HepG2 (cell line): Measurements from ENCODE around the gene CKAP2L. TPM values are rescaled to one million over a fixed set of nuclear protein-coding genes. Genes with fewer than 3 reads are reported as not detected.

Experiments used
- ATAC-seq: fragments of 200-7000 bp; cut with Tn5 transposase; 3 replicates; pipeline ENCODE4 v1.9.1; 2020; ENCODE audit warnings: mild to moderate bottlenecking, moderate library complexity
- BruUV-seq: library from RNA; stranded (reverse); fragments of 400-500 nt; replicated peaks from 2 replicates; lab custom pipeline; 2021; lab: Mats Ljungman, UMichigan
- CTCF ChIA-PET: fragments of 300-600 bp; formaldehyde crosslinking; extraction: SDS; loops from one replicate; lab custom pipeline; 2021; ENCODE audit warnings: low total read pairs, inconsistent platforms, low intra/inter-chr PET ratio; lab: Yijun Ruan, JAX
- POLR2A ChIA-PET: fragments of 350-600 bp; sonication (Branson Sonifier 250); formaldehyde crosslinking; loops from one replicate; lab custom pipeline; 2020; ENCODE audit warnings: antibody characterized with exemption, inconsistent platforms; lab: Yijun Ruan, JAX
- DNase-seq: peaks from one replicate; pipeline ENCODE4 v3.0.0-alpha.2; 2015; ENCODE audit warnings: low spot score
- FAIRE-seq: peaks from 3 replicates; lab custom pipeline; 2011; peaks lifted over from hg19 to GRCh38; lab: Jason Lieb, UNC
- H2AFZ ChIP-seq: one replicate; pipeline ENCODE4 v1.6.1; 2011; ENCODE audit warnings: low read length, inconsistent platforms
- H3K27ac ChIP-seq: fragments of 300-600 bp; 3 replicates; pipeline ENCODE4 v1.8.0; 2011; ENCODE audit warnings: mixed run types, mild to moderate bottlenecking, mixed read lengths, low read length, inconsistent platforms; ENCODE audit not compliant: insufficient read depth; ENCODE audit errors: extremely low read length
- H3K27me3 ChIP-seq, 2 experiments: fragments of 200-600 bp in 1 of 2; 2 replicates in 1 of 2; 3 replicates in 1 of 2; pipeline versions ENCODE4 v1.6.0 to v1.8.0; 2011; ENCODE audit warnings: low read length in 2 of 2, mild to moderate bottlenecking in 2 of 2, moderate library complexity in 2 of 2, inconsistent platforms in 1 of 2; ENCODE audit not compliant: insufficient read depth in 2 of 2, control insufficient read depth in 1 of 2
- H3K36me3 ChIP-seq, 2 experiments: fragments of 200-600 bp in 1 of 2; replicated peaks in 1 of 2; 2 replicates in 1 of 2; 3 replicates in 1 of 2; pipeline versions ENCODE4 v1.5.1 to v1.8.0; 2011; ENCODE audit warnings: low read length in 2 of 2, inconsistent platforms in 1 of 2; ENCODE audit not compliant: insufficient read depth in 2 of 2, control insufficient read depth in 1 of 2
- H3K4me1 ChIP-seq: 2 replicates; pipeline ENCODE4 v1.5.1; 2012; ENCODE audit warnings: low read length, inconsistent platforms; ENCODE audit not compliant: insufficient read depth
- H3K4me2 ChIP-seq: 2 replicates; pipeline ENCODE4 v1.6.0; 2011; ENCODE audit warnings: low read depth, low read length, inconsistent platforms
- H3K4me3 ChIP-seq, 3 experiments: fragments of 200-600 bp in 1 of 3; sonication (generic), shearing (Covaris generic) in 1 of 3; replicated peaks in 1 of 3; 2 replicates each; pipeline ENCODE4 v1.5.1; 2011 to 2016; ENCODE audit warnings: low read length in 3 of 3, inconsistent platforms in 2 of 3, low read depth in 2 of 3, mild to moderate bottlenecking in 2 of 3, control low read depth in 1 of 3, mixed read lengths in 1 of 3; ENCODE audit not compliant: insufficient read depth in 1 of 3
- H3K79me2 ChIP-seq: one replicate; pipeline ENCODE4 v1.6.1; 2011; ENCODE audit warnings: low read length, inconsistent platforms; ENCODE audit not compliant: insufficient read depth
- H3K9ac ChIP-seq: 2 replicates; pipeline ENCODE4 v1.6.0; 2011; ENCODE audit warnings: mild to moderate bottlenecking, low read depth, low read length, inconsistent platforms; ENCODE audit not compliant: insufficient read depth
- H3K9me3 ChIP-seq: 2 replicates; pipeline ENCODE4 v1.5.1; 2012; ENCODE audit warnings: mild to moderate bottlenecking, low read length
- H4K20me1 ChIP-seq: 2 replicates; pipeline ENCODE4 v1.6.0; 2011; ENCODE audit warnings: inconsistent platforms, mild to moderate bottlenecking, low read length, moderate library complexity; ENCODE audit not compliant: insufficient read depth
- FIP1L1 ChIP-seq: fragments of 200-400 bp; formaldehyde crosslinking; IDR thresholded peaks from 2 replicates; pipeline ENCODE4 v1.6.1; 2018; ENCODE audit warnings: low read depth, mild to moderate bottlenecking, low read length, moderate library complexity, borderline replicate concordance; ENCODE audit not compliant: insufficient read depth
- FOXJ3 ChIP-seq: sonication (generic); formaldehyde crosslinking; IDR thresholded peaks from 2 replicates; pipeline ENCODE4 v1.4.0; 2020; ENCODE audit warnings: missing genetic modification reagents, mild to moderate bottlenecking, borderline replicate concordance
- HNRNPUL1 ChIP-seq: fragments of 200-400 bp; formaldehyde crosslinking; IDR thresholded peaks from 2 replicates; pipeline ENCODE4 v1.6.1; 2017; ENCODE audit warnings: low read depth, mild to moderate bottlenecking, low read length, moderate library complexity
- NRL ChIP-seq: sonication (generic); formaldehyde crosslinking; IDR thresholded peaks from 2 replicates; pipeline ENCODE4 v1.5.0; 2020; ENCODE audit warnings: missing genetic modification reagents, mild to moderate bottlenecking, moderate library complexity, borderline replicate concordance
- PPARG ChIP-seq: conservative IDR thresholded peaks from 2 replicates; pipeline ENCODE4 v1.6.1; 2016; ENCODE audit warnings: missing biosample characterization, missing genetic modification reagents
- ZNF138 ChIP-seq: sonication (generic); formaldehyde crosslinking; IDR thresholded peaks from 2 replicates; pipeline ENCODE4 v1.5.0; 2020; ENCODE audit warnings: mild to moderate bottlenecking, low read depth, missing genetic modification reagents
- ZNF550 ChIP-seq: sonication (generic); formaldehyde crosslinking; IDR thresholded peaks from 2 replicates; pipeline ENCODE4 v1.4.0; 2020; ENCODE audit warnings: mild to moderate bottlenecking, missing genetic modification reagents, borderline replicate concordance
- ZNF556 ChIP-seq: sonication (generic); formaldehyde crosslinking; IDR thresholded peaks from 2 replicates; pipeline ENCODE4 v1.4.0; 2020; ENCODE audit warnings: mild to moderate bottlenecking, missing genetic modification reagents, borderline replicate concordance
- ZNF788 ChIP-seq: sonication (generic); formaldehyde crosslinking; IDR thresholded peaks from 2 replicates; pipeline ENCODE4 v1.5.0; 2020; ENCODE audit warnings: mild to moderate bottlenecking, missing genetic modification reagents, borderline replicate concordance
- WGBS: methylation state at CpG from one replicate; pipeline ENCODE4 v1.1.6; 2017; ENCODE audit warnings: low lambda C conversion rate; 5-methylcytosine and 5-hydroxymethylcytosine counted together
- in situ Hi-C: cut with HindIII; loops from 2 replicates; pipeline ENCODE4 v1.10.0; 2017; ENCODE audit warnings: low pct_unique_long_range_greater_than_20kb; ENCODE audit not compliant: extremely low pct_ligation_motif_present
- intact Hi-C: fragments of 100-400 bp; cut with micrococcal nuclease; formaldehyde crosslinking; loops from one replicate; pipeline ENCODE4 v1.10.0; 2022; ENCODE audit not compliant: unreplicated experiment
- polyA plus RNA-seq, 8 experiments: library from polyadenylated mRNA; depleted of rRNA in 3 of 8; stranded (reverse) in 7 of 8; unstranded in 1 of 8; fragments of >200 nt; fragmentation: Illumina TruSeq in 4 of 8; extraction: Trizol in 4 of 8; gene quantifications; 2 replicates each; pipeline versions ENCODE4 v1.2.1 to v1.2.3, GENCODE V29; 2011 to 2016; ENCODE audit warnings: low read depth in 4 of 8, missing spikeins in 1 of 8, mixed read lengths in 1 of 8; ENCODE audit not compliant: insufficient read depth in 1 of 8
- total RNA-seq, 5 experiments: library from RNA; depleted of rRNA; stranded (reverse); fragments of >200 nt; fragmentation: Illumina TruSeq; extraction: Trizol; gene quantifications; 2 replicates each; pipeline ENCODE4 v1.2.3, GENCODE V29; 2016; ENCODE audit warnings: low read depth in 1 of 5
- TF ChIP-seq, protein P1 (sequence below): IDR thresholded peaks from 2 replicates; pipeline ENCODE4 v1.6.1; 2012; ENCODE audit warnings: low read depth, low read length, improper control_type of control experiment

CKAP2L gene
- total and polyA plus RNA-seq, 2 of the 13 experiments (the other 11 are each of a cell fraction or from before 2014, with no cell fraction given), result 7.1 to 9.5 TPM

- TF ChIP-seq, protein P1, sequence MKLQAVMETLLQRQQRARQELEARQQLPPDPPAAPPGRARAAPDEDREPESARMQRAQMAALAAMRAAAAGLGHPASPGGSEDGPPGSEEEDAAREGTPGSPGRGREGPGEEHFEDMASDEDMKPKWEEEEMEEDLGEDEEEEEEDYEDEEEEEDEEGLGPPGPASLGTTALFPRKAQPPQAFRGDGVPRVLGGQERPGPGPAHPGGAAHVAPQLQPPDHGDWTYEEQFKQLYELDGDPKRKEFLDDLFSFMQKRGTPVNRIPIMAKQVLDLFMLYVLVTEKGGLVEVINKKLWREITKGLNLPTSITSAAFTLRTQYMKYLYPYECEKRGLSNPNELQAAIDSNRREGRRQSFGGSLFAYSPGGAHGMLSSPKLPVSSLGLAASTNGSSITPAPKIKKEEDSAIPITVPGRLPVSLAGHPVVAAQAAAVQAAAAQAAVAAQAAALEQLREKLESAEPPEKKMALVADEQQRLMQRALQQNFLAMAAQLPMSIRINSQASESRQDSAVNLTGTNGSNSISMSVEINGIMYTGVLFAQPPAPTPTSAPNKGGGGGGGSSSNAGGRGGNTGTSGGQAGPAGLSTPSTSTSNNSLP, result no peak
- TF ChIP-seq PPARG (CRISPR knock-in tag), result no peak
- no peak for TF ChIP-seq ZNF556 (CRISPR knock-in tag)
- TF ChIP-seq FIP1L1, result no peak
- TF ChIP-seq ZNF550 (CRISPR knock-in tag), result no peak
Measured at GRCh38 chr2:112756207-112756606, 8.2 kb downstream of the CKAP2L start (continued).

GRCh38 chr2:112755444-112755843, 9.0 kb downstream of the CKAP2L start:
- CTCF ChIA-PET, result no interaction called here
- in situ Hi-C loops (no loop called here), intact Hi-C loops (no loop called here)
- H3K4me1 ChIP-seq, result peaks cover 32% of the 10 kb centered on the region
- no peak overlapping the region for H3K27ac ChIP-seq
- BruUV-seq, result no TSS peak
- no peak for FAIRE-seq
- peaks cover 2% of the 10 kb centered on the region for H3K79me2 ChIP-seq
- H3K9ac ChIP-seq, result no peak overlapping the region
- no peak for ATAC-seq
- H3K36me3 ChIP-seq, result peaks cover 10 to 65% of the 10 kb centered on the region in 2 experiments
- H2AFZ ChIP-seq, result no peak overlapping the region
- H3K4me3 ChIP-seq, result no peak overlapping the region
- WGBS, result 97% methylated on average over 4 of the region's 4 CpGs
- TF ChIP-seq ZNF138 (CRISPR knock-in tag) (no peak), FOXJ3 (no peak), ZNF788 (CRISPR knock-in tag) (no peak), HNRNPUL1 (no peak), NRL (CRISPR knock-in tag) (no peak)
- TF ChIP-seq, all 625 proteins: peak for 0
- POLR2A ChIA-PET, result no interaction called here
- no peak overlapping the region for H3K4me2 ChIP-seq
- H3K27me3 ChIP-seq, result no peaks in the 10 kb centered on the region
- no peaks in the 10 kb centered on the region for H3K9me3 ChIP-seq
- no peaks in the 10 kb centered on the region for H4K20me1 ChIP-seq
- no peak for DNase-seq
